DMS53 (cell line): ENCODE results near the gene COL23A1.
"Not testable (repeated sequence)": the region's sequence is repeated elsewhere in the genome, so short reads cannot be mapped to it uniquely, and the experiment has no call there.

Experiments used
- DNase-seq: peaks from one replicate; lab custom pipeline; 2025; lab: John Stamatoyannopoulos, UW

COL23A1 gene

DNA sequence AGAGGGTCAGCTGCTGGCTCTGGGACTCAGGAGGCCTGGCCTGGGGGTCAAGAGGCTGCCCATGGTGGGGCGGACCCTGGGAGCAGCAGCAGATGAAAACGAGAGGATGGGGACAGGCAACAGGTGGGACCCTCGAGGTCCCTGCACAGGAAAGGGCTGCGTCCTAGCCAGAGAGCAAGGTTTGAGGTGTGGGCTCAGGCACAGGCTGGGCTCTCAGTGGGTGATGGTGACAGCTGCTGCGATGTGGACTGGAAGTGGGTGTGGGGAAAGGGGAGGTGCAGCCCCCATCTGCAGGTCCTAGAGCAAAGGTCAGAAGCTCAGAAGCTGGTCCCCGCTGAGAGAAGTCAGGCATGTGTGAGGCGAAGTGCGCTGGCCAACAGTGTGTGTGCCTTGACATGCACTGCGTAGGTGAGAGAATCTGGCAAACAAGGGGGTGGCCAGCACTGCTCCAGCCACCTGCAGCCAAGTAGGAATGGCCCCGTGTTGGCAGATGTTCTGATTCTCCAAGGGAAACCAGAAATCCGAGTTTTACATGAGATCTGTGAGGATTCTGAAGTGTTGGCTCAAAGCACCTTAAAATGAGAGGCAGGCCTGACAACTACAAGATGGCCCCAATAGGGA is 85.7 kb downstream of the COL23A1 start:
- no peak for DNase-seq

DNA sequence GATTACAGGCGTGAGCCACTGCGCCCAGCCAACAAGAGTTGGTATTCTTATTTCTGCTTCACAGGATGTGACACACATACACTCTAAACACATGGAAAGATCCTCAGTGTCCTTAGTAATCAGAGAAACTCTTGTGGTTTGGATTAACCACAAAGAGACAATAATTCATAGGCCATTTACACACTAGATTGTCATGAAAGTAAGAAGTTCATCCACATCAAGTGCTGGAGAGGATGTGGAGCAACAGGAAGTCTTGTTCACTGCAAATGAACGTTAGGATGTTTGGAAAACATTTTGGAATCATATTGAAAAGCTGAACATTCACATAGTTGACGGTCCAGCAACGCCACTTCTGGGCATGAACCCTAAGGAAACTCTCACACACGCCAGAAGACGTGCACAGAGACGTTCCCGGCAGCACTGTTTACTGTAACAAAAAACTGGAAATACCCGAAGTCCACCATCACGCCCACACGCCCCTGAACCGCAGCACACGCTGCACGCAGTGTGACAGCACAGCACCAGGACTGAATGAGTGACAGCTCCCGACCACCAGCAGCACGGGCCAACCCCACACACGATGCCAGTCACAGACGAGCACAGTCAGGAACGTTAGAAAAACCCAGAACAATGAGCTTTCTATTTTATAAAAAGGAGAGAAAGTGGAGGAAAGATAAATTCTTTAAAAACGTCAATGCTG is 87.6 kb downstream of the COL23A1 start:
- no peak for DNase-seq

DNA sequence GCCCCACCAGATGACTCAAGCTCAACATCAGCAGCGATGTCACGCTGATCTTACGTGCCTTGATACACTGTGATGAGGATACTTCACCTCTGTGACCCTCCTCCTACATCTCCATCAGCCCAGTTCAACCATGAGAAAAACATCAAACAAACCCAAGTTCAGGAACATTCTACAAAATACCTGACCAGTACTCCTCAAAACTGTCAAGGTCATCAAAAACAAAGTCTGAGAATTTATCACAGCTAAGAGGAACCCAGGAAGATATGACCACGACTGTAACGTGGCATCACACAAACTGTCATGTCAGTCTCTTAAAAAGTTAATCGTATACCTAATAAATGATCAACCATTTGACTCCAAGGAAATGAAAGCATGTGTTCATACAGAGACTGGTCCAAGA is 90.8 kb downstream of the COL23A1 start:
- DNase-seq: no peak

DNA sequence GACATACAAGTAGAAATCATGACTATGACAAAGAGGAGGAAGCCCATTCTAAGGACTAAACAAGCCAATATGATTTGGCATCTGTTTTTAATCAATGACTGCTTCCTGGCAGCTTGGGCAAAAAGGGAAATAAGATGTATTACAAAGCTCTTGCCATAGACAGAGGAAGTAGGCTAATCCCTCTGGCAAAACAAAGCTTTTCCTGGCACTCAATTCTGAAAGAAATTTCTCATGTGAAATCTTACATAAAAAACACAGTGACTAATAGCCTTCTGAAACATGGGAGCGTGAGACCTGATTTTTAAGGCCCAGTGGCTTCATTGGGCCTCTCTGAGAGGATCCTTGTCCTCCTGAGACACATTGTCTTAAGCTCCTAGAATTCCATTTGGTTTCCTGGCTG is 93.6 kb downstream of the COL23A1 start:
- no peak for DNase-seq

DNA sequence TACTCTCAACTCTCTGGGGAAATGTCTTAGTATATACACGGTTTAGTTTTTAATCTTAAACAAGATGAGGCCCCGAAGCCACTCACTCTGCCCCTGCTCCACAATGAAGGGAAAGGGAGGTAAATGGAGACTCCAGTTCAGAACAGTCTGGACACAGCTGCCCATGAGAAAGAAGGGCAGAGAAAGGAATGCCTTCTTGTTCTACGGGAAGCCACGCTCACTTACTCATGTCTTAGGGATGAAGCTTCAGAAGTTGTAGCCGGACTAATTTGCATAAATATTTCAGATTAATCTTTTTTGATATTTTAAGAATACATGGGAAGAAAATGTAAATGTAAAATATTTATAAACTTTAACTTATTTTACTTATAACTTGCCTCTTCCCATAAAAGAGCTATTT is 94.0 kb downstream of the COL23A1 start:
- DNase-seq: no peak

DNA sequence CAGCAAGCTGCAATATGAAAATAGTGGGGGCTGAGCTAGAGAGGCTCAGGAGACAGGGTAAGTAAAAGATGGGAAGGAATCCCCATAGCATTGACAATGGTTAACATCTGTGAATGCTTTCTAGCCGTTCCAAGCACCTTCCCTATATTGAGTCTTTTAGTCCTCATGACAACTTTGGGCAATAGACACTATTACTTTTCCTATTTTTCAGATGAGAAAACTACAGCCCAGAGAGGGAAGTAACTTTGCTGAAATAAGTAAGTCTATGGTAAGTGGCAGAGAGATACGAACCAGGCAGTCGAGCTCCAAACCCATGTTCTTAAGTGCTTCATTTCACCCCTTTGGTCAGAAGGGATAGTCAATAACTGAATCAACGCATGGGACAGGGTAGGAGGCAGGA is 94.5 kb downstream of the COL23A1 start:
- DNase-seq: no peak

DNA sequence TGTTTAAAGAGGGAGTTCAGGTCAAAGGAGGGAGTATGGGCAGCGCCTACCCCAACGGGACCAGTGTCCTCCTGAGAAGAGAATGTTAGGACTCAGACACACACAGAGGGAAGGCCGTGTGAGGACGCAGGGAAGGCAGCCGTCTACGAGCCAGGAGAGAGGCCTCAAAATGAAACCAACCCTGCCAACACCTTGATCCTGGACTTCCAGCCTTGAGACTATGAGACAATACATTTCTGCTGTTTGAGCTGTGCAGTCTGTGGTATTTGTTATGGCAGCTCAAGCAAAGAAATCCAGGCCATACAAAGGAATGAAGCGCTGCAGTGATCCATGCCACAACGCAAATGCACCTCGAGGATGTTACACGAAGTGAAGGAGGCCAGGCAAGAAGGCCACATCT is 97.9 kb downstream of the COL23A1 start:
- no peak for DNase-seq

DNA sequence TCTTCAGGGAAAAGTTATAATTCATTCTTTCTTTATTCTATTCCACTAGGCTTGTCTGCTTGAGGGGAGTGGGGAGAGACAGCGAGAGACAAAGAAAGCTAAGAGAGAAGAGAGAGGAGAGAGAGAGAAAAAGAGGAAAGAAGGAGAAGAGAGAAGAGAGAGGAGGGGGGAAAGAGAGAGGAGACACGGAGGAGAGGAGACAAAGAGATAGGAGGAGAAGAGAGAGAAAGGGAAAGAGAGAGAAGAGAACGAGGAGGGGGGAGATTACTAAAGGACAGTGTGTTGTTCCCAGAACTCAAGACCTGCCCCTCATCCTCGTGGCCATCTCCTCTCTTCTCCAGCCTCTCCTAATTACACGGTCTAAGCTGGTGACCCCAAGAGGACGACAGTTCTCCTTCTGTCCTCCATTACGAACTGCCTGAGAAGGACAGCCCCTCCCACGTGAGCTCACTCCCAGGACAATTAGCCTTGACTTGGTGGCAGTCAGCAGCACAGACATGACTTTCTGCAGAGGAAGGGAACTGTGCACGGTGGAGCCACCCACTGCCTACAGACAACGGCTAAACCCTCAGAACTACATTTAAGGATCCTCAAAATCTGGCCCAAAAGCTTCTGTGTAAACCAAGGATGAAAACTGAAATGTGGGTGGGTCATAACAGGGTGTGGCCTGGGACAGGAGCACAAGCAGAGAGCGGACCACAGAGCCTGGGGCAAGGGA is 99.1 kb downstream of the COL23A1 start:
- no peak for DNase-seq

DNA sequence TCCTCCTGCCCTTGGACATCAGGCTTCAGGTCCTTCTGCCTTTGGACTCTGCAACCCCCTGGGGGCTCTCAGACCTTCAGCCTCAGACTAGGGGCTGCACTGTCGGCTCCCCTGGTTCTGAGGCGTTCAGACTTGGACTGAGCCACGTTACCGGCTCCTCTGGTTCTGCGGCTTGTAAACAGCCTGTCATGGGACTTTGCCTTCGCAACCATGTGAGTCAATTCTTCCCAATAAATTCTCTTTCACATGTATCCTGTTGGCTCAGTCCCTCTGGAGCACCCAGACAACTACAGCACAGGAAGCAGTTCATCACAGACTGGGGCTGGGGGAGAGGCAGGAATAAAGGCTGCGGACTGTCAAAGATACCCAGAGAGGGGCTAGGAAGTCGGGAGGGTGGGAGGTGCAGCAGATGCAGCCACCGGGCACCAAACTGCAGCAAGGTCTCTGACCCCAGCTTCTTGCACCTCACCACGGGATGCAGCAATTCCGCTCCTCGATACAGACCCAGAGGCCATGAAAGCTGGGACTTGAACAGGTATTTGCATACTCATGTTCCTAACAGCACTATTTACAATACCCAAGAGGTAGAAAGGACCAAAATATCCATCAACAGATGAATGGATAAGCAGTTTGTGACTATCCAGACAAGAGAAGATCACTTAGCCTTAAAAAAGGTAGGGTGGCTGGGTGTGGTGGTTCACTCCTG is 100.8 kb downstream of the COL23A1 start:
- no peak for DNase-seq

DNA sequence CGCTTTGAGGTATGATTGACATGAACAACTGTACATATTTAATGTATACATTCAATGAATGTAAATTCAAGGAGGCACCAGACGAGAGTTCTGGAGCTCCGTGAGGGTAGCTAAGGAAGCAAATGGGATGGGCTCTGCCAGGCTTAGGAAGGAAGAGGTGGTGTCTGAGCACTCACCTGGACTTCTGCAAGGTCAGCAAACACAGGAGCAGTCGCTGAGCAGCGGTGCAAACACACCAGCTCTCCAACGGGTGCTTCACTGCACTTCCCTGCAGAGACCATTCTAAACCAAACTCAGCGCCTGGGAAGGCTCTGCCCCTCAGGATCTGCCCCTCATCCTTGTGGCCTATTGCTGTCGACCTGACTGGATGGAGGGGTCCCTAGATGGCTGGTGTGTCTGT is 101.5 kb downstream of the COL23A1 start:
- DNase-seq: no peak

DNA sequence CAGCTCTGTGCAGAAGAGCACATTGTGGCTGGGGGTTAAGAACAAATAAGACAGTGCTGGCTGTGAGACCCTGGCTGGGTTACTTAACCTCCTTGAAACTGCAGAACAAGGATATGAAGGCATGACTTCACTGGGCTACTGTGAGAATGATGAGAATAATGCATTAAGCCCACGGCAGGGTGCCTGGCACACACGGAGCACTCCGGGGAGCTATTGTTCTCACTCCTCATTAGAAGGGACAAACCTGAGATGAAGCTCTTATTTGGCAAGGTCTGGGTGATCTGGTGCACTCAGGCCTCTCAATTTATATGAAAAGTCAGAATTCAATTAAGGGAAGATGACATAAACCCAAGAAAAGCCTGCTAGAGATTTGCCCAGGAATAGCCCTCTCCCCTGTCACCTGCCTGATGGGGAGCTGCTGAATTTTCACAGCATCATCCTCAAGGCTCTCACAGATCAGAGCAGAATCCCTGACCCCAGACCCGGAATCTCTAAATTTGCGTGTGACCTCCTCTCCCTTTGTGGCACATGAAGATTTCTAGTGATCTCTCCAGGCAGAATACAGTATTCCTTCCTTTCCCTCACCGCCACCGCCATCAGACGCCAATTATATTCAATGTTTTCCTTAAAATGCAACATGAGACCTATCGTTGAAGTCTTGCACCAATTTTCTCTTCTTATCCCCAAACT is 102.1 kb downstream of the COL23A1 start:
- no peak for DNase-seq

DNA sequence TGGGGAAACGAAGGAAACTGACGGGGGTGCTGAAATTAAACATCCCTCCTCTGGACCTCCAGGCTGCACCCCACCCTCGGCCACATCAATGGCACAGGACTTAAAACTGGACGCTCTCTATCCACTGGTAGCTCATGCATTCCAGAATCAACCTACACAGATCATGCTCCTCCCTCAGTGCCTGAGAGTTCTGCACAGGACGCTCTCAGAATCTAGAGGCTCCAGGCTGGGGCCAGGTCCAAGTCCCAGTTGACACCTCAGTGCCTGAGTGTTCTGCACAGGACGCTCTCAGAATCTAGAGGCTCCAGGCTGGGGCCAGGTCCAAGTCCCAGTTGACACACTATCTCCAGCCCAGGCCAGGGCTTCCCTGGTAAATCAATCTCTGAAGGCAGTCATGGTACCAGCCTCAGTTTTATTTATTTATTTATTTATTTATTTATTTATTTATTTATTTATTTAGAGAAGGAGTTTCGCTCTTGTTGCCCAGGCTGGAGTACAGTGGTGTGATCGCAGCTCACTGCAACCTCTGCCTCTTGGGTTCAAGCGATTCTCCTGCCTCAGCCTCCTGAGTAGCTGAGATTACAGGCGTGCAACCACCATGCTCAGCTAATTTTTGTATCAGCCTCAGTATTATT is 103.2 kb downstream of the COL23A1 start:
- DNase-seq: not testable (repeated sequence)

DNA sequence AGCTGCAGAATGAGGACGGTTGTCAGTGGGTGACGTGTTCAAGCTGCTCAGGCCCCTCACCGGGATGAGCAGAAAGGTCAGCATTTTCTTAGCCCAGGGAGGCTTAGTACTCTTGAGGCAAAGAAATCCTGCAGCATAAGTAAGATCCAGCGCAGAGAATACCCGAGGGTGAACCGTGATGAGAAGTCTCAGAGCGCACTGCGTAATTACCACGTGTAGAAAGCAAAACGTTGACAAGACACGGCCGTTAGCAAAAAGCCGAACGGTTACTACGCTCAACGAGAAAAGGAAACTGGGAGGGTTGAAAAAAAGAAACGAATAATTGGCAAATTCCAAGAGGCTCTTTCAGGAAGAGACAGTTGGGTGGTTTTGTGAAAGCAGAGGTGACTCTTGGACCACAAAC is 104.0 kb downstream of the COL23A1 start:
- no peak for DNase-seq

DNA sequence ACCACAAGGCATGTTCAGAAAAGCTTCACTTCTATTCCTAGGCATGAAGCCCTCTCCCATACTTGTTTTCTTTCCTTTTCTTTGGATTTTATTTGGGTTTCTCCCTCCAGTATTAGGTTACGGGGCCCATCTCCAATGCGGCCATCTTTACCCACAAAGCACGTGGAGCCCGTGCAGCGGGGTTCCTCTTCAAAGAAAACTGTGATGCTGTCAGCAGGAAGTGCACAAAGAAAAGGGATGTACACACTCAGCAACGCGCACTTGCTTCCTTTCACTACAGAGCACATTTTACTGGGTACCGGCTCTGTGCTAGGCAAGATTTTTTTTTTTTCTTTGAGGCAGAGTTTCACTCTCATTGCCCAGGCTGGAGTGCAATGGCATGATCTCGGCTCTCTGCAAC is 106.6 kb downstream of the COL23A1 start:
- DNase-seq: no peak

DNA sequence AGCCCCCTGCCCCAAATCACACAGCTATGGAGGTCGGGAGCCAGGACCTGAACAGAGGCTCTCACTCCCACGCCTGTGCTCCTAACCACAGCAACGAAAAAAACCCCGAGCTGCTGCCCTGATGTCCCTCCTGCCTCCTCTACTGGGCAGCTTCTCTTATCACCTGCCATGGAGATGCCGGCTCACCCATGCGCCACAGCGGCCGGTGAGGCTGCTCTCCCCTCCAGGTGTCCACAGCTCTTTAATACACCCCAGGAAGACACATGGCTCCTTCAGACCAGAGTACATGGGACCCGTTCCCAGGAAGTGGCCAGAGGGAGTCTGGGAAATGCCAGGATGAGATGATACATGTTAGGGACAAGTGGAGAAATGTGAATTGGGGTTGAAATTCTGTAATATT is 110.9 kb downstream of the COL23A1 start:
- no peak for DNase-seq

DNA sequence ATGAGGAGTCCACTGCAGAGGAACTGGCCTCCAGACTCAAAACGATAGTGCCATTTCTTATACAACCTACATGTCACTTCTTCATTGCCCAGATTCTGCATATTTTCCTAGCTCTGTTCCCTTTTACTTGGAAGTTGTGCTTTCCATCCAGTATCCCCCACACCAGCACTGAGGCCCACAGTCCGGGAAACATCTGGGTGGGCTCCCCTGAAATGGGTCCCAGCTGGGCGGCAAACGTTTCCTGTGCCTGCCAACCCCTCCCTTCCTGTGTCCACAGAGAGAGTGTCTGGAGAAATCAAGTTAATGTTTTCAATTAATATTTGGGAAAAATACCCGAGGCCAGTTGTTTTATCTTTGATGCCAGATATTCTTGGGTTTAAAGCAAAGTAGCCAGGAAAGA is 111.8 kb downstream of the COL23A1 start:
- DNase-seq: no peak

DNA sequence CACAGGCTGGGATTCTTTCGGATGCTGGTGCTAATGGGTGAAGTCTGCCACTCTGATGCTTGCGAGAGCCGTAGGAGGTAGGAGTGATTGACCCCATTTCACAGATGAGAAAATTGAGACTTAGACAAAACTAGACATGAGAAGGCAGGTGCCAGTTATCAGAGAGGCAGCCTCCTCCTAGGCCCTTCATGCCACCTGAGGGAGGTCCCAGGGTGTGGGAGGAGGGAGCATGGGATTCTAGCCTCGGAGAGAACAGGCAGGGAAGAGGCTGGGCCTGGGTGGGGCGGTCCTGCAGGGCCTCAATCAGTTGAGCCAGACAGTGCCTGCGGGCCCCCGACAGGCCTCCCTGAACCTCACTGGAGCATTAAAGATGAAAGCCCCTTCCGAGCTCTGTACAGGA is 112.4 kb downstream of the COL23A1 start:
- DNase-seq: no peak

DNA sequence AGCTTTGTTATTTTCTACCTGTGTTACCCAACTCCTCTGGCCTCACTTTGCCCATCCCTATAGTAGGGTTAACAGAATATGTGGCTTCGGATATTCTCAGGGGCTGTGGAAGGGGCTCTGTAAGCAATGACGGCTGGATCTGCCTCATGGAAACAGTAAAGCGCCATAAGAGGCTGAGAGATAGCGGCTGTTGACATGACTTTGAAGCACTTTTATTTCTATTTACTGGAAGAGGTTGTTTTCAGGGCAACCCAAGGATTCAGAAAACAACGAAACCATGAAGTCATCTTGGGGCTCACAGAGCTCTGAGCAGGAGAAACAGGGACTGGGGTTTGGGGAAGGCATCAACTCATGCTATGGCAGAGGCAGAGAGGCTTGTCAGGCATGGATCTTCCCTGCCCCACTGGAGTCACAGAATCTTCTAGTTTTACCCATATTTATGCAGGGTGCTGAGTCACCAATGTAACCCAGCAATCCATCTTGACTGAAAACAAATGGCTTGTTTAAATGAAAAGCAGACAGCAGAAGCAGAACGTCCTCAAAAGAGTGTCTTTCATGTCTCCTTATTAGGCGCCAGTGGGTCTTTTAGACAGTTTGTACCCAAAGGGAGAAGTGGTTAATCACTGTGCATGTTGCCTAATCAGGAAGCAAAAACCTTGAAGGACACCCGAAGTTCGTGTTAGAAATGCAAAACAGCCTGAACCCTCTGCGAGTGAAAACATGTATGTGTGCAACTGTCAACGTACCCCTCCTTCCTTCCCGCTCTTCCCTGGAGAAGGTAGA is 113.0 kb downstream of the COL23A1 start:
- DNase-seq: no peak

DNA sequence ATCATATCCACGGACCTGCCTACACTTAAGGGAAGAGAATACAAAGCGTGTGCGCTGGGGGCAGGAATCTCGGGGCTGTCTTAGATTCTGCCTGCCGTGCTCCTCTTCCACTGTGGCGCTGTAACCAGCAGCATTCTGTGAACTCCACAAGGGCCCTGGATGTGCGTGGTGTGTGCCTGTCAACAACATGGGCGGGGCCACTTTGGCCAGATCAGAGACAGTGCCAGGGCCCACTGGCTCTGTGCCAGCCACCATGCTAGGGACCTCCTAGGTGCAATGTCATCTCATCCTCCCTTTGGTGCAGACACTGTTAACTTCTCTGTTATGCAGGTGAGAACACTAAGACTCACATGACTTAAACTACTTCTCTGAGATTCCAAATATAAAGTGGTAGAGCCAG is 113.7 kb downstream of the COL23A1 start:
- no peak for DNase-seq

DNA sequence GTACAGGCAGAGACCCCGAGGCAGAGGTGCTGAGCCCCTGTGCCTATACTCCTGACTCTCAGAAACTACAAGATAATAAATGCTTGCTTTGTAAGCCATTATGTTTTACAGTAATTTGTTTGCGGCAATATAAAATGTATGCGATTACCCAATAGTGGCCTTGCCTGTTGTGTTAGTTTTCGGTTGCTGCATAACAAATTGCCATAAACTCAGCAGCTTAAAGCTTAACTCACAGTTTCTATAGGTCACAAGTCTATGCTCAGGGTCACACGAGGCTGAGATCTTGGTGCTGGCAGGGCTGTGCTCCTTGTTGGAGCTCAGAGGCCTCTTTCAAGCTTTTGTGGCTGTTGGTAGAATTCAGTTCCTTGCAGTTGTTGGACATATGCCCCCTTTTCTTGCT is 114.8 kb downstream of the COL23A1 start:
- DNase-seq: no peak
